HepG2 (cell line): ENCODE data around the gene DAAM2. TPM values are rescaled to one million over a fixed set of nuclear protein-coding genes. Genes with fewer than 3 reads are reported as not detected.

Experiments
- ATAC-seq: fragments of 200-7000 bp; cut with Tn5 transposase; 3 replicates; pipeline ENCODE4 v1.9.1; 2020; ENCODE audit warnings: mild to moderate bottlenecking, moderate library complexity
- BruUV-seq: library from RNA; stranded (reverse); fragments of 400-500 nt; replicated peaks from 2 replicates; lab custom pipeline; 2021; lab: Mats Ljungman, UMichigan
- CTCF ChIA-PET: fragments of 300-600 bp; formaldehyde crosslinking; extraction: SDS; loops from one replicate; lab custom pipeline; 2021; ENCODE audit warnings: low total read pairs, inconsistent platforms, low intra/inter-chr PET ratio; lab: Yijun Ruan, JAX
- POLR2A ChIA-PET: fragments of 350-600 bp; sonication (Branson Sonifier 250); formaldehyde crosslinking; loops from one replicate; lab custom pipeline; 2020; ENCODE audit warnings: antibody characterized with exemption, inconsistent platforms; lab: Yijun Ruan, JAX
- DNase-seq: peaks from one replicate; pipeline ENCODE4 v3.0.0-alpha.2; 2015; ENCODE audit warnings: low spot score
- FAIRE-seq: peaks from 3 replicates; lab custom pipeline; 2011; peaks lifted over from hg19 to GRCh38; lab: Jason Lieb, UNC
- H2AFZ ChIP-seq: one replicate; pipeline ENCODE4 v1.6.1; 2011; ENCODE audit warnings: low read length, inconsistent platforms
- H3K27ac ChIP-seq: fragments of 300-600 bp; 3 replicates; pipeline ENCODE4 v1.8.0; 2011; ENCODE audit warnings: mixed run types, mild to moderate bottlenecking, mixed read lengths, low read length, inconsistent platforms; ENCODE audit not compliant: insufficient read depth; ENCODE audit errors: extremely low read length
- H3K27me3 ChIP-seq, 2 experiments: fragments of 200-600 bp in 1 of 2; 2 replicates in 1 of 2; 3 replicates in 1 of 2; pipeline versions ENCODE4 v1.6.0 to v1.8.0; 2011; ENCODE audit warnings: low read length in 2 of 2, mild to moderate bottlenecking in 2 of 2, moderate library complexity in 2 of 2, inconsistent platforms in 1 of 2; ENCODE audit not compliant: insufficient read depth in 2 of 2, control insufficient read depth in 1 of 2
- H3K36me3 ChIP-seq, 2 experiments: fragments of 200-600 bp in 1 of 2; replicated peaks in 1 of 2; 2 replicates in 1 of 2; 3 replicates in 1 of 2; pipeline versions ENCODE4 v1.5.1 to v1.8.0; 2011; ENCODE audit warnings: low read length in 2 of 2, inconsistent platforms in 1 of 2; ENCODE audit not compliant: insufficient read depth in 2 of 2, control insufficient read depth in 1 of 2
- H3K4me1 ChIP-seq: 2 replicates; pipeline ENCODE4 v1.5.1; 2012; ENCODE audit warnings: low read length, inconsistent platforms; ENCODE audit not compliant: insufficient read depth
- H3K4me2 ChIP-seq: 2 replicates; pipeline ENCODE4 v1.6.0; 2011; ENCODE audit warnings: low read depth, low read length, inconsistent platforms
- H3K4me3 ChIP-seq, 3 experiments: fragments of 200-600 bp in 1 of 3; sonication (generic), shearing (Covaris generic) in 1 of 3; replicated peaks in 1 of 3; 2 replicates each; pipeline ENCODE4 v1.5.1; 2011 to 2016; ENCODE audit warnings: low read length in 3 of 3, inconsistent platforms in 2 of 3, low read depth in 2 of 3, mild to moderate bottlenecking in 2 of 3, control low read depth in 1 of 3, mixed read lengths in 1 of 3; ENCODE audit not compliant: insufficient read depth in 1 of 3
- H3K79me2 ChIP-seq: one replicate; pipeline ENCODE4 v1.6.1; 2011; ENCODE audit warnings: low read length, inconsistent platforms; ENCODE audit not compliant: insufficient read depth
- H3K9ac ChIP-seq: 2 replicates; pipeline ENCODE4 v1.6.0; 2011; ENCODE audit warnings: mild to moderate bottlenecking, low read depth, low read length, inconsistent platforms; ENCODE audit not compliant: insufficient read depth
- H3K9me3 ChIP-seq: 2 replicates; pipeline ENCODE4 v1.5.1; 2012; ENCODE audit warnings: mild to moderate bottlenecking, low read length
- H4K20me1 ChIP-seq: 2 replicates; pipeline ENCODE4 v1.6.0; 2011; ENCODE audit warnings: inconsistent platforms, mild to moderate bottlenecking, low read length, moderate library complexity; ENCODE audit not compliant: insufficient read depth
- FLYWCH1 ChIP-seq: sonication (generic); formaldehyde crosslinking; IDR thresholded peaks from 2 replicates; pipeline ENCODE4 v1.8.1; 2023; ENCODE audit warnings: mild to moderate bottlenecking, missing genetic modification reagents
- FOXK2 ChIP-seq: fragments of 450-650 bp; IDR thresholded peaks from 2 replicates; pipeline ENCODE4 v1.6.1; 2016
- PPARG ChIP-seq: conservative IDR thresholded peaks from 2 replicates; pipeline ENCODE4 v1.6.1; 2016; ENCODE audit warnings: missing biosample characterization, missing genetic modification reagents
- SNAPC2 ChIP-seq: sonication (generic); formaldehyde crosslinking; IDR thresholded peaks from 2 replicates; pipeline ENCODE4 v1.8.1; 2022; ENCODE audit warnings: mild to moderate bottlenecking, missing genetic modification reagents
- TCF7 ChIP-seq: sonication (generic); IDR thresholded peaks from 2 replicates; pipeline ENCODE4 v1.6.1; 2016; ENCODE audit warnings: antibody characterized with exemption, low read depth
- ZBTB39 ChIP-seq: sonication (generic); formaldehyde crosslinking; IDR thresholded peaks from 2 replicates; pipeline ENCODE4 v1.5.0; 2020; ENCODE audit warnings: missing genetic modification reagents
- ZNF775 ChIP-seq: sonication (generic); formaldehyde crosslinking; IDR thresholded peaks from 2 replicates; pipeline ENCODE4 v1.4.0; 2020; ENCODE audit warnings: missing genetic modification reagents, mild to moderate bottlenecking, moderate library complexity, borderline replicate concordance
- WGBS: methylation state at CpG from one replicate; pipeline ENCODE4 v1.1.6; 2017; ENCODE audit warnings: low lambda C conversion rate; 5-methylcytosine and 5-hydroxymethylcytosine counted together
- in situ Hi-C: cut with HindIII; loops from 2 replicates; pipeline ENCODE4 v1.10.0; 2017; ENCODE audit warnings: low pct_unique_long_range_greater_than_20kb; ENCODE audit not compliant: extremely low pct_ligation_motif_present
- intact Hi-C: fragments of 100-400 bp; cut with micrococcal nuclease; formaldehyde crosslinking; loops from one replicate; pipeline ENCODE4 v1.10.0; 2022; ENCODE audit not compliant: unreplicated experiment
- polyA plus RNA-seq, 8 experiments: library from polyadenylated mRNA; depleted of rRNA in 3 of 8; stranded (reverse) in 7 of 8; unstranded in 1 of 8; fragments of >200 nt; fragmentation: Illumina TruSeq in 4 of 8; extraction: Trizol in 4 of 8; gene quantifications; 2 replicates each; pipeline versions ENCODE4 v1.2.1 to v1.2.3, GENCODE V29; 2011 to 2016; ENCODE audit warnings: low read depth in 4 of 8, missing spikeins in 1 of 8, mixed read lengths in 1 of 8; ENCODE audit not compliant: insufficient read depth in 1 of 8
- total RNA-seq, 5 experiments: library from RNA; depleted of rRNA; stranded (reverse); fragments of >200 nt; fragmentation: Illumina TruSeq; extraction: Trizol; gene quantifications; 2 replicates each; pipeline ENCODE4 v1.2.3, GENCODE V29; 2016; ENCODE audit warnings: low read depth in 1 of 5

DAAM2 gene
- total and polyA plus RNA-seq, 2 of the 13 experiments (the other 11 are each of a cell fraction or from before 2014, with no cell fraction given): 0.01 TPM; not detected in 1

- ChIA-PET POLR2A (no interaction called here), CTCF (no interaction called here)
- H3K4me2 ChIP-seq: no peak overlapping the region
- no peaks in the 10 kb centered on the region for H3K36me3 ChIP-seq
- no peaks in the 10 kb centered on the region for H3K79me2 ChIP-seq
- no peaks in the 10 kb centered on the region for H4K20me1 ChIP-seq
- in situ Hi-C loops (no loop called here), intact Hi-C loops (no loop called here)
- FAIRE-seq (no peak), DNase-seq (no peak), ATAC-seq (no peak)
- no peak overlapping the region for H3K4me3 ChIP-seq
- H3K9me3 ChIP-seq: no peaks in the 10 kb centered on the region
- WGBS: 33% methylated on average over 3 of the region's 3 CpGs
- no peak for TF ChIP-seq ZBTB39
- no peak overlapping the region for H2AFZ ChIP-seq
- no peak overlapping the region for H3K27ac ChIP-seq
- H3K4me1 ChIP-seq: no peaks in the 10 kb centered on the region
- H3K27me3 ChIP-seq: no peaks in the 10 kb centered on the region; a peak in 1 of 5 replicates
- no peak overlapping the region for H3K9ac ChIP-seq
- no TSS peak for BruUV-seq
Measured at GRCh38 chr6:39815356-39815755, 23.2 kb downstream of the DAAM2 start.

GRCh38 chr6:39816747-39817146 lies 24.6 kb downstream of the DAAM2 start:
- no peaks in the 10 kb centered on the region for H3K36me3 ChIP-seq
- no peaks in the 10 kb centered on the region for H3K4me1 ChIP-seq
- H3K79me2 ChIP-seq: no peaks in the 10 kb centered on the region
- ChIA-PET CTCF (no interaction called here), POLR2A (no interaction called here)
- no peak for DNase-seq
- WGBS: 41% methylated on average over 7 of the region's 7 CpGs
- no peak for TF ChIP-seq ZNF775 (CRISPR knock-in tag)
- no peak for TF ChIP-seq FOXK2
- TF ChIP-seq FLYWCH1: no peak
- TF ChIP-seq SNAPC2: no peak
- no peak for TF ChIP-seq TCF7
- TF ChIP-seq PPARG (CRISPR knock-in tag): no peak
- BruUV-seq: no TSS peak
- no peak overlapping the region for H3K9ac ChIP-seq
- H3K4me2 ChIP-seq: no peak overlapping the region
- intact Hi-C loops (no loop called here), in situ Hi-C loops (no loop called here)
- no peaks in the 10 kb centered on the region; a peak in 1 of 5 replicates for H3K27me3 ChIP-seq
- ATAC-seq: no peak
- FAIRE-seq: no peak
- H3K9me3 ChIP-seq: no peaks in the 10 kb centered on the region
- no peak overlapping the region for H2AFZ ChIP-seq
- H3K4me3 ChIP-seq: no peak overlapping the region
- no peak overlapping the region for H3K27ac ChIP-seq
- H4K20me1 ChIP-seq: no peaks in the 10 kb centered on the region
